GM19043 (cell line): ENCODE results near the gene VASH1.

ENCODE experiments used
- ATAC-seq: cut with Tn5 transposase; IDR thresholded peaks from one replicate; pipeline ENCODE4 v1.9.1; 2021; ENCODE audit warnings: low read depth; ENCODE audit not compliant: unreplicated experiment

Gene VASH1

DNA sequence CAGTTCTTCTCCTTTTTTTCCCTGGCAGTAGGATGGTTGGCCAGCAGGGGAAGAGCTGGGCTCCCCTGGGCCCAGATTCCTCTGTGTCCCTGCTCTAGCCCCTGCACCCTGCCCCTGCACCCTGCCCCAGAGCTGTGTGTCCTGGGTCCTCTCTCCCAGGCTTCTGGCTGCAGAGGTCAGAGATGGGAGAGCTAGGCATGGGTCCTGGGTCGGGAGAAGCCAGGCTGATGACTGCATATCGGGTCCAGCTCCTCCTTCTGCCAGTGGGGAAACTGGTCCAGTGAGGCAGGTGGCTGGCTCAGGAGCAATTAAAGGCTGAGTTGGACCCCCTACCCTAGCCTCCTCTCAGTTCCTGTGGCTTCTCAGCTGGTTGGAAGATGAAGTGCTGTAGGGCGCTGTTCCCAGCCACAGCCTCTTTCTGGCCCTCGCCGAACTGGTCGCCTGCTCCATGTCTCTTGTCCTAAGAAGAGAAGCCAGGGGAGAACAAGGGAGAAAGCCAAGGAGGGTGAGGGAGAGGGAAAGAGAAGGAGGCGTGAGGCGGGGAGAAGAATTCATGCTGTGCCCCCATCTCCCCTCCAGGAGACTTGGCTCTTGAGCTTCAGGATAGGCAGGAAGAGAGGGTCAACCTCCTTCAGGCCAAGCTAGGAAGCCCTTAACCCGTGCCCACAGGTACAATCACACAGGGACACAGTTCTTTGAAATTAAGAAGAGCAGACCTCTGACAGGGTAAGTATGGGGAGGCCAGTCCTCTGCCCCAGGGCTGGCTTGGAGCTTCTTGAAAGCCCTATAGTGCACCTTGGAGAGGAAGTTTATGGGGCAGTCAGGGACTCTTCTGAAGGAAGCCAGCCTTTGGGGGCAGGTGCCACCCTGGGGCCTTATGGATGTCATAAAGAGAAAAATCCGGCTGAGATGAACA is 9.5 kb downstream of the VASH1 start:
- ATAC-seq = no peak

DNA sequence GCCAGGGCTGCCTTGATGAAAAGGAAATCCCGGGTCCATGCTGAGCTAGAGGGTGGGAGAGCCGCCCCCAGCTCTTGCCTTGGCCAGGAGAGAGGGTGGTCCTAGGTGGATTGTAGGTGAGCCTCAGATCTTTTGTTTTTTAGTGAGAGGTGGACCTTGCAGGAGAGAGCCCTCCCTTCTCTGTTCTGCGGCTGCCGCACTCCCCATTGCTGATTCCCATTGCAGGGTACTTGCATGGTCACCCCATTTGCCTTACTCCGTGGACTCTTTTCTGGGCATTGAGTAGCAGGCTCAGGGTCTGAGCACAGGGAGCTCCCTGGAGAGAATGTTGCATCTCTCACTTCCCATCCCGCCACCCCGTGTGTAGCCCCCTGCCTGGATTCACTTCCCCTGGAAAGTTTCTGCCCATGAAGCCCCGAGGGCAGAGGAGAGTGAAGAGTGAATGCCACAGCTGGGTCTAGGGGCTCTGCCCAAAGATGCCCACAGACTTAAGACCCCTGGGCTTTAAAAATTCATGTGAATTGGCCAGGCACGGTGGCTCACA is 10.2 kb downstream of the VASH1 start:
- no peak for ATAC-seq

DNA sequence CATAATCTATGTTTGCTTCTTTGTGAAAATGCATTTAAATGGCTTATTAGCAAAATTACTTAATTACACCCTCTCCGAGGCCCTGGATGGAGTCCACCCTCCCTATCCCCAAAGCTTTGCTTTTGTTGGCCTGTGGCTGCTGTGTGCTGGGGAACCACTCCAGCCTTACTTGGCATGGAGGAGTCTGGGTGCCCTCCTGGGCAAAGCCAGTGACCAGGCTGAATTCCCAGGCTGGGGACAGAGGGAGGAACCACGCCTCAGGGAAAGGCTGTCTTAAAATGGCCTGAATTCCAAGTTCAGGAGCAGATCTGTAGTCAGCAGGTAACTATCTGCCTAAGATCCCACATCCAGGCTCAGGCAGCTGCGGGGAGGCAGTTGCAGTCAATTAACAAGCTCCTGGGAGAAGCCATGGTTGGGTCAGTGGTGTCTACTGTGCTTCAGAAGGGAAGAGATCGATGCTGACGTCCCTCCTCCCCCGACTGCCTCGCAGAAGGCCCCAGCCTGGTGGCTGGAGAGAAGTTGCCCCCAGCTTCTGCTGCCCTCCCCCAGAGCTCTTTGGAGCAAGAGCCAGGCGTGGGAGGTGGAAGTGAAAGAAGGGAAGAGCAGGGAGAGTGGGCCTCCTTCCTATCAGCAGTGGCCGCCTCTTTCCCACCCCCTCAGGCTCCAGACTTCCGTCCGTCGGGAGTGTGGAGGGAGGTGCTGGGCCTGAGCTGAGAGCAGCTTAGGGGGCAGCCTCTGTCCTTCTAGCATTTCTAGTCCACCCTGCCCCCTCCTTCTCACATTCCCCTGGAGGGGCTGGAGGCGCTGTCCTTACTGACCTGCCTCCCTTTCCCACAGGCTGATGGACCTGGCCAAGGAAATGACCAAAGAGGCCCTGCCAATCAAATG is 11.3 kb downstream of the VASH1 start:
- no peak for ATAC-seq

DNA sequence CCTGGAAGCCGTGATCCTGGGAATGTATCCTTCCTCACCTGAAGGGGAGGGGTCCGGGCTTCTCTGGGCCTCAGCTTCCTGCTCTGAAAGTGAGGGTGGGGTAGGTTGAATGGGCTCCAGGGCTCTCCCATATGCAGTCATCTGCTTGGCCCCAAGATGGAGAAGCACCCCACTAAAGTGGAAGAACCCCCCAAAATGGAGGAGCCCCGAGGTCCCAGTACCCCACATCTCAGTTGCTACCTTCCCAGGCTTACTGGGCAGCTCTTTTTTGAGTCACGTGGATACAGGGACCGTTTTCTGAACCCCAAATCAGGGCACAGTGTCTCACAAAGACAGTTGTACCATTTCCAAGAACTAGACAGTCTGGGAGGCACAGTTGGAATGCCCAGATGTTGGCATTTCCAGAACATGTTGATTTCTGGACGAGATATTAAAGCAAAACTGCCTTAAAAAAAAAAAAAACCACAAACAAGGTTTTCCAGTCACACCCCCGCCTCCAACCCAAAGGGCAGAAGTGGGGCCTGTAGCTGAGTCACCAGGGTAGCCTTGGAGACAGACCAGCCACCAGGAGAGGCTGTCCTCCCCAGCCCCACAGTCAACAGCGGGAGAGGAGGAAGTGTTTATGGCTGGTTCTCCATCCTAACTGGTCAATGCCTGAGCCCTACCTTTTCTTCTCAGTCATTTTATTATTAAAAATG is 12.1 kb downstream of the VASH1 start:
- ATAC-seq = no peak

DNA sequence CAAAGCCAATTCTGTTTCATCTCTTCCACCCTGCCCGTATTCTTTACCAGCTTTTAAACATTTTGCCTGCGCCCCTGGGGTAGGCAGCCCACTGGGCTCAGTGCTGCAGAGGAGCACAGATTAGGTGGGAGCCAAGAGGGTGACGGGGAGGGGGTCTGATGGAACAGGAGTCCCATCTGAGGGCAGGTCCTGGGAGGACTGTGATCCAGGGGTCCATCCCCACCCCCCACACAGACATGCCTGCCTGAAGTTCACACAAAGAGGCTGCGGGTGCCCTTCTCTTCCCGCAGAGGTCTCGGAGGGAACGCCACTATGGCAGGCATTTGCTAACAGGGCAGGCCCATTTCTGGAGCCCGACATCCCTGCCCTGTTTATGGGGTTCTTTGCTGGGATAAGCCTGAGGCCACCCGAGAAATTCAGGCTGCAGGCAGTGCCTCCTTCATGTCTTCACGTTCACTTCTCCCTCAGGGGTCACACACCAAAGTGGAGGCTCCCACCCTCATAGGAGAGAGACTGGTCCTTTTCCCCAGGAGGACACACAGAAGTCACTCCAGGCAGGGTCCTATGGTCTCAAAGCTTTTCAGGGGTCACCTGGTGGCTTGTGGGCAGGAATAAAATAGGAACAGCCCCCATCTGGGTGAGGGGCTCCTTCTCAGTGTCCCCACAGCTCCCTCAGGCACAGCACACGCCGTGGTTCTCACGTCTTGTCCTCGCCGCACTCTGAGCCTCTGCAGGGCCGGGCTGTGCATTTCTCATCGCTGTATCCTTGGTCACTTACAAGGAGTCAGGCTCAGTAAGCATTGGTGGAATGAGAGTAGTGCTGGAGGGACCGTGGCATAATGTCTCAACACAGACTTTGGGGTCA is 12.9 kb downstream of the VASH1 start:
- no peak for ATAC-seq

DNA sequence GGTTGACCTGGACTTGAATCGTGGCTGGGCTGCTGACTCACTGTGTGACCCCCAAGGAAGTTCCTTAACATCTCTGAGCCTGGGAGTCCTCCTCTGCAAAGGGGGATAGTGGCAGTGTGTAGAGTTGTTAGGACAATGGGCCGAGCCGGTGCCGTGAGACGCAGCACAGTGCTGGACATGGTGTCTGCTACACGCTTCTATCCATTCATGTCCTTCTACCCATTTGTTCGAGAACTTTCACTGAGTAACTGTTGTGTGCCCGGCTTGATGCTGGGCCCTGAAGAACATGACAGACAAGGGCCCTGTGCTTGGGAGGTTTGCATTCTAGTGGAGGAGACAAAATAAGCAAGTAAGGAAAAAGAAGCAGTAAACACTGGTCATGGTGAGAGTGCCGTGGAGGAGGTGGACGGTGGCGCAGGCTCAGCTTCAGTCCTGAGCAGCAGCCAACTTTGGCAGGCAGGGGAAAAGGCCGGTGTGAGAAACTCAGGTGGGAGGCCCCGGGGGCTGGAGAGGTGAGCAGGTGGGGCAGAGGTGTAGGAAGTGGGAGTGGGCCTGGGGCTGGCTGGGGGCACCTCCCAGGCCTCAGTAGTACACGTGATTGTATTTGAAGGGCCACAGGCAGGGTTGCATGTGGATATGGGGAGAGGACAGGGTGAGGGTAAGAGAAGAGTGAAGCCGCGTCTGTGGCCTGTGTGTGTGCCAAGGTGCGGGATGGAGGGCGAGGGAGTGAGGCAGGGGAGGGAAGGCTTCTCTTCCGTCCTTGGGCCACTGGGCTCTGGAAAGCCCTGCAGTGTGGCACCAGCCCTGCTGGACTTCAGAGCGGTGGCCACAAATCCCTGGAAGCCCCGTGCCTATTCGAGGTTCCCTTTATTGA is 13.8 kb downstream of the VASH1 start:
- ATAC-seq = no peak

DNA sequence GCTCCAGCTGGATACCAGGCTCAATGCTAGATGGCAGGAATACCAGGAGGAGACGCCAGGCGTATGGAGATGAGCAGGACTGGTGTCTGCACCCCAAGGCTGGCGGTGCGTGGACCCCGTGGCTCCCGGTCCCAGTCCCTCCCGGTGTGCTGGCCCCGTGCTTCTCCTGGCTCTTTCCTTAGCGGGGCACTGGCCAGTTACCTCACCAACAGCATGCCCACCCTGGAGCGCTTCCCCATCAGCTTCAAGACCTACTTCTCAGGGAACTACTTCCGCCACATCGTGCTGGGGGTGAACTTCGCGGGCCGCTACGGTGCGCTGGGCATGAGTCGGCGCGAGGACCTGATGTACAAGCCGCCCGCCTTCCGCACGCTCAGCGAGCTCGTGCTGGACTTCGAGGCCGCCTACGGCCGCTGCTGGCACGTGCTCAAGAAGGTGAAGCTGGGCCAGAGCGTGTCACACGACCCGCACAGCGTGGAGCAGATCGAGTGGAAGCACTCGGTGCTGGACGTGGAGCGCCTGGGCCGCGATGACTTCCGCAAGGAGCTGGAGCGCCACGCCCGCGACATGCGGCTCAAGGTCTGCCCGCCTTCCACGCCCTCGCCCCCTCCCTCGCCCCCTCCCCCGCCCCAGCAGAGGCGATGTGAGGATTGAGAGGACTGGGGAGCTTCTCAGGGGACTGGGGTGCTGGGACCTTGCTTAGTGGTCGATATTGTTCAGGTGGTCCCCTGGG is 14.6 kb downstream of the VASH1 start:
- ATAC-seq = no peak

DNA sequence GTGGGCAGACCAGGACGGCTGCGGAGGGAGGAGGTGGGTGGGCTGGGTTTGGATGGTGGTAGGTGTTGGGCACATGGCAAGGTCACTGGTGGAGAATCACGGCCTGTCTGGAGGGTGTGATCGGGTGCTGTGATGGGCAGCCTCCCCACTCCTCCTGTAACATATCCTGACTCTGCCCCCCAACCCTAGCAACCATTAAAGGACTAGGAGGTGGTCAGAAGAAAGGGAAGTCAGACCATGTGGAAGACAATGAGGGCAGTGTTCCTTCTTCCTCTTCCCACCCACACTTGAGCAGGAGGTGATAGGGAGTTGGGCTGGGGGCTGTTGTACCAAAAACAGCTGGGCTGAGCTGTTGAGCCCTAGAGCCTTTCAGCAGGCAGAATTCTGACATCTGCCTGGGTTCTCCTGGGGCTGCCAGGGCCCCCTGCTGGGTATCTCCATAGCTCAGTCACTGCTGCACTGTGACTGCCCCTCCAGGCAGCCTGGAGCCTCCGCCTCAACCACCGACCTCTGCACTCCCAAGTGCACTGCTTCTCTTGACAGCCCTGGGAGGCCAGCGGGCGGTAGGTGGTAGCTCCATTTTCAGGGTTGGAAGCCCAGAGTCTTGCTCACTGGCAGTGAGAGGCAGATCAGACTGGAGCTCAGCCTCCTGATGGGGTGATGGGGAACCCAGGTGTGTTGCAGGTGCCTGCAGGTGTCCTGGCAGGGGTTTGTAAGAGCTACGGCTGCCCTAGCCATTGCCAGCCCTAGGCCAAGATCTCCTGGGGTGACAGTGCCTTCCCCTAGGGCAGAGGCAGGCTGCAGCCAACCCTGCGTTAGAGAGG is 15.4 kb downstream of the VASH1 start:
- ATAC-seq = no peak

DNA sequence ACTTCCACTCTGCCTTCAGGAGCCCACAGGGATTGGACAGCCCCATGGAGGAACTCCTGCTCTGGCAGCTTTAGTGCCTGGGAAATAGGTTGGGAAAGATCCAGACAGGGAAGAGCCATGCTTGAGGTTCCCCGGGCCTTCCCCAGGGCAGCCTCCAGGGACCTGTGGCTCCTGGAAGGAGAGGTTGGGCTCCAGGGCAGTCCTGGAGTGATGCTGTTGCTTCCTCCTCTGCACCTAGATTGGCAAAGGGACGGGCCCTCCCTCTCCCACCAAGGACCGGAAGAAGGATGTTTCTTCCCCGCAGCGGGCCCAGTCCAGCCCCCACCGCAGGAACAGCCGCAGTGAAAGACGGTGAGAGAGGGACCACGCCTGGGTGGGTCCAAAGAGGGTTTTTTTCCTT is 16.5 kb downstream of the VASH1 start:
- no peak for ATAC-seq

DNA sequence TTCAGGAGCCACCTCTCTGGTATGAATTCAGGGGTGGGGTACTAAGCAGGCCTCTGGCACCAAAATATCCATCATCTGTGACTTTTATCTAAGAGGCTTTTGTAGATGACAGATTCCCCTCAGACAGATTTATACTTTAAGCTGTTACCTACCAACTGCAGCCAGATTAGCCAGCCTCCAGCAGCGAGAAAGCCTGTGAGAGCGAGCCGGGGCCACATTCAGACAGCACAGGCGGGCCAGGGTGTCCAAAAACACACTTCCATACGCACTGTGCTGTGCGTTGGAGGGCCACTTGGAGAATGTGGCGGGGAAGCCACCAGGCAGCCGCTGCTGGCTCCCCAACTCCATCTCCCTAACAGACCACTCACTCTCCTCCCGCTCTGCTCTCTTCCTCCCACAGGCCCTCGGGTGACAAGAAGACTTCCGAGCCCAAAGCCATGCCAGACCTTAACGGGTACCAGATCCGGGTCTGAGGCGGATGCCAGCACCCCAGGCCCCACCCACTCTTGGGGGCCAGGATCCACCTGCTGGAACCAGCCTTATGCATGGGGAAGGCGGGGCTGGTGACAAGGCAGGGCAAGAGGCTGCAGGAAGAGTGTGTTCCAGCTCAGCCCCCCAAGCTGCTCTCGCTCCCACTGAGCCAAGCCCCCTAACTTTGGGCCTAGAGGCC is 17.4 kb downstream of the VASH1 start:
- ATAC-seq = no peak

DNA sequence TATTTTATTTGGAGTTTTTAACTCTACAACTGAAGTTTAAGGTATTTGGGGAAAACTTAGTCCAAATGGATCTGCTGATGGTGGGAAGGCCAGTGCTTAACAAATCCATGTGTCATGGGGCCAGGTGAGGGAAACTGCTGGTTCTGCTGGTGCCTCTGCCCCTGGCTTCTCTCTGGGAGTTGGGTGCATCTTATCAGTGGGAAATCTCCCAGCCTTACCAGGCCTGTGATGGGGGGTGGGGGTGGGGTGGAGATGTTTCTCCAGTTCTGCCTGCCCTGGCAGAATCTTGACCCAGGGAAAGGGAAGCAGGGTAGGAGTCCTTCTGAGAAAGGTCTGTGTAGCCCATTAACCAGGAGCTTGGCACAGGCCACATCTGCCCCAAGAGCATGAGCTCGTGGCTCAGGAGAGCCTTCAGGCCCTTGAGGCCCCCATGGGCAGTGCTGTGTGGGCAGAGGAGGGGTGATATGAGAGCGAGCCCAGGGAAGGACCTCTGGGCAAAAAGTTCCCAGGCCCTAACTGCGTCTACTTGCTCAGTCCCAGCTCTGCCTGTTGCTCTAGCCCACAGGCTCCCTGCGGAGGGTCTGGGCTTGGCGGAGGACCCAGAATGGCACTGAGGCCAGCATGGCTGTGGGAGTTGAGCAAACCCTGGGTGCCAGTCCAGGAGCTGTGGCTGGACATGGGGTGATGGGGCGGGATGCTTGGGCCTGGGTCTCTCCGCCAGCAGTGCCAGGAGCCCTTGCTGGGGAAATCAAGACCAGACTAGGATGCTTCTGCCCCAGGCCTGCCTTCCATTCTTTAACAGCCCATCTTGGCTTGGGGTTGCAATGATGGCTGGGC is 18.2 kb downstream of the VASH1 start:
- ATAC-seq = no peak

DNA sequence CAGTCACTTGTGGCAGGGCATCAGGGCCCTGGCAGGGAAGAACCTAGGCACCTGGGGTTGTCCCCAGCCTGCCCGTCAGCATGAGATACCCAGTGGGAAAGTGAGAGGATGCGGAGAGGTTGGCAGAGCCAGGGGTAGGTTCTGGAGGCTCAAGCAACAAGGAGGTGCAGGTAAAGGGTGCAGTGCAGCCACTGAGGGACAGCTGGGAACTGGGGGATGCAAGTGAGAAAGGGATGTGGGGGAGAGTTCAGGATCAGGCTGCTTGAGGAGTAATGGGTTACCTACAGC is 18.7 kb downstream of the VASH1 start:
- no peak for ATAC-seq

DNA sequence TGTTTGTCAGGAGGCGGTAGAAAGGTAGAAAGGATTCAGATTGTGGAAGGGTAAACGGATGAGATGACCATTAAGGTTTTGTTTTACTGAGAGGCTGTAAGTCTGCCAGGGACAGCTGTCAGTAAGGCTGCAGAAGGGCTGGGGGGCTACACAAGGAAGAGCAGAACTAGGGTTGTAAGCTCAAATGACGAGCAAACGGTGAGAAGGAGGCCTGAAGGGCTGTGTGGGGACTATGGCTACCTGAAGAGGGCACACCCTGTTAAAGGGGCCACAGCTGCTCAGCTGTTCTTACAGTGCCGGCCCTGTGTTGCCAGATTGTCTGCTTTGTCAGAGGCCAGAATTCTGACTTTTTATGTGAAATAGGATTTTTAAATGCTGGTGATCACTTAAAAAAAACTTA is 19.1 kb downstream of the VASH1 start:
- ATAC-seq = no peak

DNA sequence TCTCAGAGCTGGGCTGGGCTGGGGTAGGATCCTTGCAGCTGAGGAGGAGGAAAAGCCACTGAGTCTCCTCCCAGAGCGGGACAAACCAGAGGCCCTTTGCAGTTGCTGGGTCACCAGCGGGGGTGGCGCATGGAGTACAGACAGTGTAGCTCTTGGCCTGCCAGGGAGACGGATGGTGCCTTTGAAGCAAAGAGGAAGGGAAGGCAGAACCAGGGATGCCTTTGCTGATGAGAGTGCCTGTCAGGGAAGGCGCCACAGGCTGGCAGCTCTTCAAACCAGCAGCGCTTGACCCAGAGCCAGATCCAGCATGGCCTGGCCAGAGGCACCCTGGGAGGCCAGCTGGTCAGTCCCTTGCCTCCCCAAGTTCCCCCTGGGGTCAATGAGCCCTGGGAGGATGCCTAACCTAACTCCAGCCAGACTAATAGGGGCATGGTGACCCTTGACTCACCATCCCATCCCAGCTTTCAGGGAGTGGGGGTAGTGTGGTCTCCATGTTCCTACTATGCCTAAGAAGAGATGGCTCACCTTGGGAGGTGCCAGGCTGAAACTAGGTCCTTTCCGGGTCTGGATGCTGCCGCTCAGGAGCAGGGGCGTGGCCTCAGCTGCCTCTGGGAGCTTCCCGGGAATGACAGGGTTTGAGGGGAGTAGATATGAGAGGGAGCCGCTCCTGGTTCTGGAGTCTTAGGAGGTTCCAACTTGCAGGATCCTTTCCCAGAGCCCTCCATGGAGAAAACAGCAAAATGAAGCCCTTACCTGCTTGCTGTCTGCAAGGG is 19.8 kb downstream of the VASH1 start:
- no peak for ATAC-seq

DNA sequence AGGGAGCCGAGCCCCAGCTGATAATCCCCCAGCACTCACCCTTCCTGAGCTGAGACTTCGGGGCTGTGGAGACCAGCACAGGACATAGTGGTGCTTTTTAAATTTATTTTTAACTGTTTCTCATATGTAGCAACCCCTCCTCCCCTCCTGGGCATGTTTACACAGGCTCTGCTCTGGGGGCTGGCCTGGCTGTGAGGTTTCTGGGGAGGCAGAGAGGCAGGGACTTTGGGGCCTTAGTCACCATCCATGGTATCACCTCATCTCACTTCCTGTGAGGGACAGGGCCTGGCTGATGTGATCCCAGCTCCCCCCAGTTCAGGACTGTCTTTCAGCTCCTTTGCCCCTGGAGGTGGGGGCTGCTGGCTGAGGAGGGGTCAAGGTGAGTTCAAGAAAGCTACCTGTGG is 20.4 kb downstream of the VASH1 start:
- no peak for ATAC-seq
